HepG2 (cell line): ENCODE data around the gene CCM2. TPM values are rescaled to one million over a fixed set of nuclear protein-coding genes. Genes with fewer than 3 reads are reported as not detected.
A peak's percentile ranks its signal among the peaks of the same experiment; 100 is the strongest.

Experiments
- ATAC-seq: fragments of 200-7000 bp; cut with Tn5 transposase; 3 replicates; pipeline ENCODE4 v1.9.1; 2020; ENCODE audit warnings: mild to moderate bottlenecking, moderate library complexity
- BruUV-seq: library from RNA; stranded (reverse); fragments of 400-500 nt; replicated peaks from 2 replicates; lab custom pipeline; 2021; lab: Mats Ljungman, UMichigan
- CTCF ChIA-PET: fragments of 300-600 bp; formaldehyde crosslinking; extraction: SDS; loops from one replicate; lab custom pipeline; 2021; ENCODE audit warnings: low total read pairs, inconsistent platforms, low intra/inter-chr PET ratio; lab: Yijun Ruan, JAX
- POLR2A ChIA-PET: fragments of 350-600 bp; sonication (Branson Sonifier 250); formaldehyde crosslinking; loops from one replicate; lab custom pipeline; 2020; ENCODE audit warnings: antibody characterized with exemption, inconsistent platforms; lab: Yijun Ruan, JAX
- DNase-seq: peaks from one replicate; pipeline ENCODE4 v3.0.0-alpha.2; 2015; ENCODE audit warnings: low spot score
- FAIRE-seq: peaks from 3 replicates; lab custom pipeline; 2011; peaks lifted over from hg19 to GRCh38; lab: Jason Lieb, UNC
- H2AFZ ChIP-seq: one replicate; pipeline ENCODE4 v1.6.1; 2011; ENCODE audit warnings: low read length, inconsistent platforms
- H3K27ac ChIP-seq: fragments of 300-600 bp; 3 replicates; pipeline ENCODE4 v1.8.0; 2011; ENCODE audit warnings: mixed run types, mild to moderate bottlenecking, mixed read lengths, low read length, inconsistent platforms; ENCODE audit not compliant: insufficient read depth; ENCODE audit errors: extremely low read length
- H3K27me3 ChIP-seq, 2 experiments: fragments of 200-600 bp in 1 of 2; 2 replicates in 1 of 2; 3 replicates in 1 of 2; pipeline versions ENCODE4 v1.6.0 to v1.8.0; 2011; ENCODE audit warnings: low read length in 2 of 2, mild to moderate bottlenecking in 2 of 2, moderate library complexity in 2 of 2, inconsistent platforms in 1 of 2; ENCODE audit not compliant: insufficient read depth in 2 of 2, control insufficient read depth in 1 of 2
- H3K36me3 ChIP-seq, 2 experiments: fragments of 200-600 bp in 1 of 2; replicated peaks in 1 of 2; 2 replicates in 1 of 2; 3 replicates in 1 of 2; pipeline versions ENCODE4 v1.5.1 to v1.8.0; 2011; ENCODE audit warnings: low read length in 2 of 2, inconsistent platforms in 1 of 2; ENCODE audit not compliant: insufficient read depth in 2 of 2, control insufficient read depth in 1 of 2
- H3K4me1 ChIP-seq: 2 replicates; pipeline ENCODE4 v1.5.1; 2012; ENCODE audit warnings: low read length, inconsistent platforms; ENCODE audit not compliant: insufficient read depth
- H3K4me2 ChIP-seq: 2 replicates; pipeline ENCODE4 v1.6.0; 2011; ENCODE audit warnings: low read depth, low read length, inconsistent platforms
- H3K4me3 ChIP-seq, 3 experiments: fragments of 200-600 bp in 1 of 3; sonication (generic), shearing (Covaris generic) in 1 of 3; replicated peaks in 1 of 3; 2 replicates each; pipeline ENCODE4 v1.5.1; 2011 to 2016; ENCODE audit warnings: low read length in 3 of 3, inconsistent platforms in 2 of 3, low read depth in 2 of 3, mild to moderate bottlenecking in 2 of 3, control low read depth in 1 of 3, mixed read lengths in 1 of 3; ENCODE audit not compliant: insufficient read depth in 1 of 3
- H3K79me2 ChIP-seq: one replicate; pipeline ENCODE4 v1.6.1; 2011; ENCODE audit warnings: low read length, inconsistent platforms; ENCODE audit not compliant: insufficient read depth
- H3K9ac ChIP-seq: 2 replicates; pipeline ENCODE4 v1.6.0; 2011; ENCODE audit warnings: mild to moderate bottlenecking, low read depth, low read length, inconsistent platforms; ENCODE audit not compliant: insufficient read depth
- H3K9me3 ChIP-seq: 2 replicates; pipeline ENCODE4 v1.5.1; 2012; ENCODE audit warnings: mild to moderate bottlenecking, low read length
- H4K20me1 ChIP-seq: 2 replicates; pipeline ENCODE4 v1.6.0; 2011; ENCODE audit warnings: inconsistent platforms, mild to moderate bottlenecking, low read length, moderate library complexity; ENCODE audit not compliant: insufficient read depth
- AGO2 ChIP-seq: fragments of 200-400 bp; formaldehyde crosslinking; optimal IDR thresholded peaks from 2 replicates; pipeline ENCODE3; 2017; ENCODE audit warnings: mild to moderate bottlenecking, low read depth, low read length, moderate library complexity
- IRF1 ChIP-seq: sonication (generic); formaldehyde crosslinking; IDR thresholded peaks from 2 replicates; pipeline ENCODE4 v1.4.0; 2020; ENCODE audit warnings: low read depth, mild to moderate bottlenecking, missing genetic modification reagents
- STAT5B ChIP-seq: sonication (generic); formaldehyde crosslinking; IDR thresholded peaks from 2 replicates; pipeline ENCODE4 v1.4.0; 2020; ENCODE audit warnings: missing genetic modification reagents
- ZBTB14 ChIP-seq: sonication (generic); formaldehyde crosslinking; IDR thresholded peaks from 2 replicates; pipeline ENCODE4 v1.4.0; 2020; ENCODE audit warnings: missing genetic modification reagents
- ZFAT ChIP-seq: sonication (generic); formaldehyde crosslinking; conservative IDR thresholded peaks from 2 replicates; pipeline ENCODE4 v1.8.1; 2023; ENCODE audit warnings: missing genetic modification reagents, inconsistent platforms
- ZNF501 ChIP-seq: sonication (generic); formaldehyde crosslinking; IDR thresholded peaks from 2 replicates; pipeline ENCODE4 v1.5.1; 2020; ENCODE audit warnings: mild to moderate bottlenecking, moderate library complexity, missing genetic modification reagents
- ZNF503 ChIP-seq: sonication (generic); formaldehyde crosslinking; IDR thresholded peaks from 2 replicates; pipeline ENCODE4 v1.4.0; 2020; ENCODE audit warnings: missing genetic modification reagents
- ZNF615 ChIP-seq: sonication (generic); formaldehyde crosslinking; IDR thresholded peaks from 2 replicates; pipeline ENCODE4 v1.5.0; 2020; ENCODE audit warnings: mild to moderate bottlenecking, missing genetic modification reagents, borderline replicate concordance
- ZSCAN12 ChIP-seq: sonication (generic); formaldehyde crosslinking; IDR thresholded peaks from 2 replicates; pipeline ENCODE4 v1.9.0; 2021; ENCODE audit warnings: mild to moderate bottlenecking, missing genetic modification reagents
- WGBS: methylation state at CpG from one replicate; pipeline ENCODE4 v1.1.6; 2017; ENCODE audit warnings: low lambda C conversion rate; 5-methylcytosine and 5-hydroxymethylcytosine counted together
- in situ Hi-C: cut with HindIII; loops from 2 replicates; pipeline ENCODE4 v1.10.0; 2017; ENCODE audit warnings: low pct_unique_long_range_greater_than_20kb; ENCODE audit not compliant: extremely low pct_ligation_motif_present
- intact Hi-C: fragments of 100-400 bp; cut with micrococcal nuclease; formaldehyde crosslinking; loops from one replicate; pipeline ENCODE4 v1.10.0; 2022; ENCODE audit not compliant: unreplicated experiment
- polyA plus RNA-seq, 8 experiments: library from polyadenylated mRNA; depleted of rRNA in 3 of 8; stranded (reverse) in 7 of 8; unstranded in 1 of 8; fragments of >200 nt; fragmentation: Illumina TruSeq in 4 of 8; extraction: Trizol in 4 of 8; gene quantifications; 2 replicates each; pipeline versions ENCODE4 v1.2.1 to v1.2.3, GENCODE V29; 2011 to 2016; ENCODE audit warnings: low read depth in 4 of 8, missing spikeins in 1 of 8, mixed read lengths in 1 of 8; ENCODE audit not compliant: insufficient read depth in 1 of 8
- total RNA-seq, 5 experiments: library from RNA; depleted of rRNA; stranded (reverse); fragments of >200 nt; fragmentation: Illumina TruSeq; extraction: Trizol; gene quantifications; 2 replicates each; pipeline ENCODE4 v1.2.3, GENCODE V29; 2016; ENCODE audit warnings: low read depth in 1 of 5

Gene CCM2
- total and polyA plus RNA-seq, 2 of the 13 experiments (the other 11 are each of a cell fraction or from before 2014, with no cell fraction given): 13.7 to 15.8 TPM

GRCh38 chr7:45099891-45100760 is 100.1 kb downstream of the CCM2 start:
- peaks cover 5% of the 10 kb centered on the region; the same call in 1 of the 2 replicates for H4K20me1 ChIP-seq
- H3K27me3 ChIP-seq: no peaks in the 10 kb centered on the region
- no peaks in the 10 kb centered on the region for H3K4me1 ChIP-seq
- no peak overlapping the region for H3K27ac ChIP-seq
- no peak overlapping the region for H3K4me2 ChIP-seq
- DNase-seq (no peak), FAIRE-seq (no peak), ATAC-seq (peak; percentile 6)
- H3K36me3 ChIP-seq: peaks cover 41 to 60% of the 10 kb centered on the region in 2 experiments
- H3K9me3 ChIP-seq: no peaks in the 10 kb centered on the region
- H2AFZ ChIP-seq: no peak overlapping the region
- TF ChIP-seq AGO2 (peak; percentile 21), ZNF503 (no peak)
- POLR2A ChIA-PET: interaction anchor here (1.1 to 1.5 kb wide), 2 partner anchors 10 to 12 kb away, joined by 4 to 5 read pairs; partner anchors contain the start of gene TBRG4
- H3K79me2 ChIP-seq: peaks cover 2% of the 10 kb centered on the region
- intact Hi-C loops: no loop called here
- WGBS: 98% methylated on average over 11 of the region's 16 CpGs
- no peak overlapping the region for H3K4me3 ChIP-seq
- in situ Hi-C loops: no loop called here
- H3K9ac ChIP-seq: no peak overlapping the region
- no TSS peak for BruUV-seq
- CTCF ChIA-PET: no interaction called here

- intact Hi-C loops (no loop called here), in situ Hi-C loops (no loop called here)
- no peak overlapping the region for H2AFZ ChIP-seq
- no peak for FAIRE-seq
- H3K36me3 ChIP-seq: peaks cover 48 to 68% of the 10 kb centered on the region in 2 experiments
- H3K79me2 ChIP-seq: peaks cover 7% of the 10 kb centered on the region
- H3K4me1 ChIP-seq: no peaks in the 10 kb centered on the region
- CTCF ChIA-PET: no interaction called here
- no peak for ATAC-seq
- no peak overlapping the region for H3K4me3 ChIP-seq
- H3K27me3 ChIP-seq: no peaks in the 10 kb centered on the region
- H4K20me1 ChIP-seq: peaks cover 5% of the 10 kb centered on the region; the same call in 1 of the 2 replicates
- H3K4me2 ChIP-seq: no peak overlapping the region
- H3K9ac ChIP-seq: no peak overlapping the region
- BruUV-seq: no TSS peak
- no peak overlapping the region for H3K27ac ChIP-seq
- 96% methylated on average over 9 of the region's 13 CpGs for WGBS
- H3K9me3 ChIP-seq: no peaks in the 10 kb centered on the region
- no peak for DNase-seq
- POLR2A ChIA-PET: no interaction called here
- no peak for TF ChIP-seq ZNF501 (CRISPR knock-in tag)
- no peak for TF ChIP-seq IRF1 (CRISPR knock-in tag)
- no peak for TF ChIP-seq ZNF615 (CRISPR knock-in tag)
- no peak for TF ChIP-seq STAT5B (CRISPR knock-in tag)
- TF ChIP-seq ZFAT: no peak
- TF ChIP-seq ZSCAN12: no peak
- TF ChIP-seq ZBTB14 (CRISPR knock-in tag): no peak
Observed at GRCh38 chr7:45100761-45101480, 100.9 kb downstream of the CCM2 start.
